ENCODE data around the gene GLCE. TPM values are rescaled to one million over a fixed set of nuclear protein-coding genes. Genes with fewer than 3 reads are reported as not detected.
"Not testable (repeated sequence)": the region's sequence is repeated elsewhere in the genome, so short reads cannot be mapped to it uniquely, and the experiment has no call there.

Gene GLCE
- total RNA-seq, 2 experiments from 2014 or later: 4.6 to 5.0 TPM

- H3K9me3 Mint-ChIP-seq: no peaks in the 10 kb centered on the region
- H3K4me3 Mint-ChIP-seq: no peak overlapping the region
- H3K27ac Mint-ChIP-seq: no peak overlapping the region
- H3K36me3 Mint-ChIP-seq: no peaks in the 10 kb centered on the region
- H3K27me3 Mint-ChIP-seq: peaks cover 55% of the 10 kb centered on the region
- no peak for DNase-seq
- H3K4me1 Mint-ChIP-seq: no peaks in the 10 kb centered on the region
Measured at GRCh38 chr15:69146724-69147435, 13.6 kb upstream of the GLCE start.

GRCh38 chr15:69148465-69148864 lies 12.0 kb upstream of the GLCE start:
- DNase-seq: no peak
- Mint-ChIP-seq H3K27me3 (peaks cover 61% of the 10 kb centered on the region), H3K9me3 (no peaks in the 10 kb centered on the region), H3K36me3 (no peaks in the 10 kb centered on the region), H3K4me3 (no peak overlapping the region), H3K4me1 (no peaks in the 10 kb centered on the region), H3K27ac (no peak overlapping the region)

DNA sequence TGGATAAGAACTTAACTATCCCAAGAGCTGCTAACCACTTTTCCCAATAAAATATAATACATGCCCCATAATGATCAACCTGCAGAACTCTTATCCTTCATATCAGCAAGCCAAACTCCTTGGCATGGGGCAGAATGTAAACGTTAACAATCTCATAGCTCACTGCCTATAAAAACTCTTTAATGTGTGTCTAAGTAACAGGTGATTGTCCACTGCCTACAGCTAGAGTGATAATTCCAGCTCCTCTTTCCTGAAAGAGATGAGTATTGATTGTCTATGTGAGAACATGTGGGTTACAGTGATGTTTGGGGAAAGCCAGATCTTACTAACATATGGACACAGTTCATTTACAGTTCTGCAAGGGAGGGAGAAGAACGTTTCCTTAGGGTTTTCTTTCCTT lies 11.3 kb upstream of the GLCE start:
- Mint-ChIP-seq H3K36me3 (no peaks in the 10 kb centered on the region), H3K27me3 (peaks cover 63% of the 10 kb centered on the region), H3K4me1 (no peaks in the 10 kb centered on the region), H3K4me3 (no peak overlapping the region), H3K27ac (no peak overlapping the region), H3K9me3 (no peaks in the 10 kb centered on the region)
- no peak for DNase-seq

DNA sequence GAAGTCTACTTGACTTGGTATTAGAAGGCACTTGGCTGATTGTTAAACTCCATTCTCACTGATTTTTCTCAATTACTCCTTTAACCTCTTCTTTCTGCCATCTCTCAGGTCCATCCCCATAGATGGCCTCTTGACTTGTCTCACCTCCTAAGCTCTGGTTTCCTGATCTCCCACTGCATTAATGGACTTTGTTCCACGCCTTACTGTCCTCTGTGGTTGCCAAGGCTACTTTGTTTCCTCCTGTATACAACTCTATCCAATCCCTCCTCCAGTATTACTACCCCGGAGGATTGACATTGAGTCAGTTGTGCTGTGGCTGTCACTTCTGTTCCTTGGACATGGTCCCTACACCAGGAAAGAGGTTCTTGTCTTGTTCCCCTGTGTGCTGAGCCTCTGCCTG lies 10.6 kb upstream of the GLCE start:
- no peaks in the 10 kb centered on the region for H3K9me3 Mint-ChIP-seq
- no peak for DNase-seq
- no peaks in the 10 kb centered on the region for H3K4me1 Mint-ChIP-seq
- no peaks in the 10 kb centered on the region for H3K36me3 Mint-ChIP-seq
- no peak overlapping the region for H3K4me3 Mint-ChIP-seq
- H3K27me3 Mint-ChIP-seq: peaks cover 65% of the 10 kb centered on the region
- H3K27ac Mint-ChIP-seq: no peak overlapping the region

DNA sequence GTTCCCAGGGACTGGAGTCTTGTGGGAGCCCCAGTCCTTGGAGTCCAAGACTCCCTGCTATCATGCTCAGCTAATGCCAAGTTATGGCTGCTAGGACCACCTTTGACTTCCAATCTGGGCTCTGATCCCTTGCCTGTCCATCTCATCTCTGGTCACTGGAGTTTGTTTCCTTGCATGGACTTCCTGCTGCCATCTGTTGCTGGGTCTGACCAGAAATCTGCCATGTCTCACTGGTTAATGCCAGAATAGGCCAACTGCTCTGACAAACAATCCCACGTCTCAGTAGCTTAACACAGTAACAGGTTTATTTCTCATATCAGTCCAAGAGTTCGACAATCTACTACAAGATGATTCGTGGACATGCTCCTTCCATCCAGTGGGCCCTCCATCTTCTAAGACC lies 10.1 kb upstream of the GLCE start:
- Mint-ChIP-seq H3K9me3 (no peaks in the 10 kb centered on the region), H3K4me1 (no peaks in the 10 kb centered on the region), H3K4me3 (no peak overlapping the region), H3K27me3 (peaks cover 67% of the 10 kb centered on the region), H3K36me3 (no peaks in the 10 kb centered on the region), H3K27ac (no peak overlapping the region)
- DNase-seq: no peak

DNA sequence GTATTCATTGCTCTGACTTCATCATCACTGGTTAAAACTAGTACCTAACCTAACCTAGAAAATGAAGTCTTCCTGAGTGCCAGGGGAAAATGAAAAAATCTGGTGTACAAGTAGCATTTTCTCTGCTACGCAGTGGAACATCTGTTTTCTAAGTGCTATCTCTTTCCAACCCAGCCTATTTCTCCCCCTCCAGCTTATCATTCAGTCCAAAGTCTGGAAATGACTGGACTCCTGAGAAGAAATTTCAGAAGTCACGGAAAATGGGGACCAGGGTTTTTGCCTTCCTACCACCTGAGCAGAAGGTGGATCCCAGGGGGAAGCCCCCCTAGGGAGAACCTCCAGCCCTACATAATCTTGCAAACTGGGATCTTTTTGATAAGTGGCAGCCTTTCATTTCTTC lies 9.6 kb upstream of the GLCE start:
- Mint-ChIP-seq H3K36me3 (no peaks in the 10 kb centered on the region), H3K27me3 (peaks cover 66% of the 10 kb centered on the region)

GRCh38 chr15:69153046-69153445 lies 7.4 kb upstream of the GLCE start:
- DNase-seq: no peak
- peaks cover 64% of the 10 kb centered on the region for H3K27me3 Mint-ChIP-seq

More for the DNA sequence above, 9.6 kb upstream of the GLCE start:
- Mint-ChIP-seq H3K9me3 (no peaks in the 10 kb centered on the region), H3K4me3 (no peak overlapping the region), H3K4me1 (no peaks in the 10 kb centered on the region), H3K27ac (no peak overlapping the region)
- DNase-seq: no peak

GRCh38 chr15:69153587-69153986 lies 6.8 kb upstream of the GLCE start:
- H3K9me3 Mint-ChIP-seq, H3K4me1 Mint-ChIP-seq, DNase-seq, H3K27ac Mint-ChIP-seq, H3K4me3 Mint-ChIP-seq, H3K36me3 Mint-ChIP-seq: not testable (repeated sequence)
- H3K27me3 Mint-ChIP-seq: peaks cover 58% of the 10 kb centered on the region

More at GRCh38 chr15:69153046-69153445, 7.4 kb upstream of the GLCE start:
- Mint-ChIP-seq H3K9me3 (no peaks in the 10 kb centered on the region), H3K36me3 (no peaks in the 10 kb centered on the region), H3K4me1 (no peaks in the 10 kb centered on the region), H3K4me3 (no peak overlapping the region), H3K27ac (no peak overlapping the region)

DNA sequence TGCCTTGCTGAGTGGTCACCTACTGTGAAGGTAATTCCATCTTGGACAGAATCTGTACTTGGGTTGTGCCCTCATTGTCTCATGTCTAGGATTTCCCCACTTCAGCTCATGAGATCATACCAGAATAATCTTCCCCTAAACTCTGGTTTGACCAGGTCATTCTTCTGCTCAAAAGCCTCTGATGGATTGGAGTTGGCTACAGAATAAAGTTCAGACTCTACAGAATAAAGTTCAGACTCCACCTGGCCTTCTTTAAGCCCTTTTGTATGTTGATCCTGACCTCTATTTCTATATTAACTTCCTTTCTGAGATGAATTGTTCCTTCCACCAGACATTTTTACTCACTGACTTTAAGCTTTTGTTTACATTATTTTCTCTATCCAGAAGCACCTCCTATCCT lies 6.4 kb upstream of the GLCE start:
- H3K4me3 Mint-ChIP-seq: no peak overlapping the region
- no peak for DNase-seq
- H3K4me1 Mint-ChIP-seq: no peaks in the 10 kb centered on the region
- peaks cover 56% of the 10 kb centered on the region for H3K27me3 Mint-ChIP-seq
- H3K36me3 Mint-ChIP-seq: no peaks in the 10 kb centered on the region
- H3K27ac Mint-ChIP-seq: no peak overlapping the region
- H3K9me3 Mint-ChIP-seq: no peaks in the 10 kb centered on the region

DNA sequence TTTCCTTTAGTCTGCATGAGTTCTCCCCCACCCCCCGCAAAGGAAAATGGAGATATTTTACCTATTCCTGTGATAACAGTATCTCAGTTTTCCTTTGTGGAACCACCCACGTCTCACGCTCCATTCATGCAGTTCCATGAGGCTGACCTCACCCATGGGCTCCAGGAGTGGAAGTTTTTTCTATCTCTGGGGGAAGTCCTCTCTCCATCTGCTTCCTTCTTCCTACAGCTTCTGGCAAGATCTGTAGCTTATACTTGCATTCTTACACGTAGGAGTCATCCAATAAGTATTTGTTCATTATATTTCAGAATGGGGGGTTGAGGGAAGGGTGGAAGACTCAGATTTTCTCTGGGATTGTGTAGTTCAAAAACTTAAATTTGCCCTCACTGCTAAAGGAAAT lies 5.8 kb upstream of the GLCE start:
- no peak for DNase-seq
- Mint-ChIP-seq H3K9me3 (no peaks in the 10 kb centered on the region), H3K36me3 (no peaks in the 10 kb centered on the region), H3K27me3 (peaks cover 50% of the 10 kb centered on the region), H3K4me1 (peaks cover under 1% of the 10 kb centered on the region), H3K27ac (no peak overlapping the region), H3K4me3 (no peak overlapping the region)

- Mint-ChIP-seq H3K4me1 (peaks cover 9% of the 10 kb centered on the region), H3K27ac (no peak overlapping the region), H3K9me3 (no peaks in the 10 kb centered on the region), H3K27me3 (peaks cover 35% of the 10 kb centered on the region), H3K4me3 (no peak overlapping the region), H3K36me3 (no peaks in the 10 kb centered on the region)
- DNase-seq: no peak
Measured at GRCh38 chr15:69156736-69157381, 3.6 kb upstream of the GLCE start.

DNA sequence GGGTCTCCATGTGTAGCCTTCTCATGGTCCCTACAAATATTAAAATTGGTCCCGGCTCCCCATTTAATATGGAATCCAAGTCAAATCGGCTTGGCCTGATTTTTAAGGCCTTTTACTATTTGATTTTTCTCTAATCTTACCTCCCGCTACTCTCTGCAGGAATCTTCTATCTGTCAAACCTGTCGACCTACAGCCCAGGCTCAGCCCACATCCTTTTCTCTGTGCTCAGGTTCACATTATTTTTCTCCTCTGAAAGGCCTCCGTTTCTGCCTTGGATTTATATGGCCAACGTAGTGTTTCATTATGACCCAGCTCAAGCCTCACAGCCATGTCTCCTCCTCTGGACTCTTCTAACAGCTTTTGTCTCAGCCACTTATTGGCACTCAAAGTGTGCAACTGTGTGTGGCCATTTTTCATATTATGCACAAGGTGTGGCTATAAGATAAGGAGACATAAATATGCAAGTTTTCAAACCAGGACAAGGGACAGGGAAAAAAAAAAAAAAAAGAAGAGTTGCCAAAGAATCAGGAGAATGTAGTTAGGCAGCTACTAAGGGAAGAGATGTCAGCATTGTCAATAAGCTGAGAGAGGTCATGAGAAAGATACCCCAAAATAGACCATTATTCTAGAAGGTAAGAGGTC lies 2.1 kb upstream of the GLCE start:
- no peak overlapping the region for H3K27ac Mint-ChIP-seq
- no peak for DNase-seq
- H3K27me3 Mint-ChIP-seq: peaks cover 25% of the 10 kb centered on the region
- H3K9me3 Mint-ChIP-seq: no peaks in the 10 kb centered on the region
- no peaks in the 10 kb centered on the region for H3K36me3 Mint-ChIP-seq
- peaks cover 13% of the 10 kb centered on the region for H3K4me1 Mint-ChIP-seq
- no peak overlapping the region for H3K4me3 Mint-ChIP-seq

DNA sequence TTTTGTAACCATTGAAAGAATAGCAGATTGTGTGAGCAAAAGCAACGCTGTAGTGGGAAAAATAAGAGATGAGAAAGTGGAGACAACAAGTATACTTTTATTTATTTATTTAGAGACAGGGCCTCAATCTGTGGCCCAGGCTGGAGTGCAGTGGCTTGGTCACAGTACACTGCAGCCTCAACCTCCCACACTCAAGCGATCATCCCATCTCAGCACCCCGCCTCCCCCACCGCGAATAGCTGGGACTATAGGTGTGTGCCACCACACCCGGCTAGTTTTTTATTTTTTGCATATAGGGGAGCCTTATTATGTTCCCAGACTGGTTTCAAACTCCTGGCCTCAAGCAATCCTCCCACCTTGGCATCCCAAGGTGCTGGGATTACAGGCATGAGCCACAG lies 1.6 kb upstream of the GLCE start:
- Mint-ChIP-seq H3K36me3 (no peaks in the 10 kb centered on the region), H3K27me3 (peaks cover 20% of the 10 kb centered on the region), H3K27ac (no peak overlapping the region), H3K4me3 (peak overlapping the region; percentile 18), H3K9me3 (no peaks in the 10 kb centered on the region), H3K4me1 (peaks cover 14% of the 10 kb centered on the region)
- no peak for DNase-seq

GRCh38 chr15:69159805-69160140 lies 662 bp upstream of the GLCE start:
- H3K4me1 Mint-ChIP-seq: peaks cover 14% of the 10 kb centered on the region
- H3K27ac Mint-ChIP-seq: peak overlapping the region; percentile 68
- no peaks in the 10 kb centered on the region for H3K36me3 Mint-ChIP-seq
- no peaks in the 10 kb centered on the region for H3K9me3 Mint-ChIP-seq
- H3K27me3 Mint-ChIP-seq: peaks cover 11% of the 10 kb centered on the region
- H3K4me3 Mint-ChIP-seq: peak overlapping the region; percentile 92
- no peak for DNase-seq

- Mint-ChIP-seq H3K9me3 (no peaks in the 10 kb centered on the region), H3K36me3 (no peaks in the 10 kb centered on the region), H3K27me3 (peaks cover under 1% of the 10 kb centered on the region), H3K27ac (peak overlapping the region; percentile 54), H3K4me1 (peaks cover 16% of the 10 kb centered on the region), H3K4me3 (peak overlapping the region; percentile 92)
- peak; percentile 26 for DNase-seq
Measured at GRCh38 chr15:69161079-69161877, 843 bp downstream of the GLCE start.

Data from activated naive CD8-positive, alpha-beta T cell treated with anti-CD3 and anti-CD28 coated beads for 36 hours (primary cell).